ENCODE measurements around the gene TNKS1BP1. TPM values are rescaled to one million over a fixed set of nuclear protein-coding genes. Genes with fewer than 3 reads are reported as not detected.

TNKS1BP1 gene
- total RNA-seq, 2 experiments from 2014 or later, result 12.9 to 13.2 TPM

DNA sequence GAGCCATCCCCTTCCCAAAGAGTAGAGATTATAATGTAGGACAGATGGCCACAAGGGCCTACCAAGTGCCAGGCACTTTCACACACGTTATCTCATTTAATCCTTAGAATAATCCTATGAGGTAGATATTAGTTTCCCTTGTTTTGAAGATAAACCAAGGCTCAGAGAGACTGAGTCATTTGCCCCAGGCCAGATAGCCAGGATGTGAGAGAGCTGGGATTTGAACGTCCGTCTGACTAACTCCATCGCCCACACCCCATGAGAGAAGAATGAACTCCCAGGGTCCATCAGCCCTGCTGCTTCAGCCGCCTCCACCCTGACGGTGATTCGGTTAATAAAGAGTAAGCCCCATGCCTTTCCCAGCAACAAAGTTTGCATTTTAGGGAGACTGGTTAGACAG is 45.5 kb upstream of the TNKS1BP1 start:
- DNase-seq (no peak), ATAC-seq (ENCODE audit: poor library complexity) (no peak)
- H3K9me3 ChIP-seq (ENCODE audit: control insufficient read depth in 1 of 2, insufficient read depth in 1 of 2, low read length in 2 of 2), result no peaks in the 10 kb centered on the region
- Mint-ChIP-seq H3K36me3 (ENCODE audit: low read depth) (no peaks in the 10 kb centered on the region), H3K9me3 (no peaks in the 10 kb centered on the region), H3K4me1 (ENCODE audit: low read depth) (no peaks in the 10 kb centered on the region), H3K4me3 (no peak overlapping the region), H3K27me3 (peaks cover 4% of the 10 kb centered on the region), H3K27ac (no peak overlapping the region)
- H3K4me1 ChIP-seq (ENCODE audit: insufficient read depth, low read length), result no peaks in the 10 kb centered on the region
- ChIA-PET CTCF (no interaction called here), POLR2A (no interaction called here)
- H3K27me3 ChIP-seq (ENCODE audit: control insufficient read depth in 1 of 2, insufficient read depth in 2 of 2, low read length in 2 of 2), result no peaks in the 10 kb centered on the region
- no peak overlapping the region for H3K27ac ChIP-seq (ENCODE audit: low read depth in 1 of 2, low read length in 2 of 2)
- intact Hi-C loops (cut with DNase I, micrococcal nuclease), result no loop called here
- no peaks in the 10 kb centered on the region for H3K36me3 ChIP-seq (ENCODE audit: insufficient read depth, low read length)
- H3K4me3 ChIP-seq (ENCODE audit: low read length), result no peak overlapping the region
- TF ChIP-seq, protein P1, sequence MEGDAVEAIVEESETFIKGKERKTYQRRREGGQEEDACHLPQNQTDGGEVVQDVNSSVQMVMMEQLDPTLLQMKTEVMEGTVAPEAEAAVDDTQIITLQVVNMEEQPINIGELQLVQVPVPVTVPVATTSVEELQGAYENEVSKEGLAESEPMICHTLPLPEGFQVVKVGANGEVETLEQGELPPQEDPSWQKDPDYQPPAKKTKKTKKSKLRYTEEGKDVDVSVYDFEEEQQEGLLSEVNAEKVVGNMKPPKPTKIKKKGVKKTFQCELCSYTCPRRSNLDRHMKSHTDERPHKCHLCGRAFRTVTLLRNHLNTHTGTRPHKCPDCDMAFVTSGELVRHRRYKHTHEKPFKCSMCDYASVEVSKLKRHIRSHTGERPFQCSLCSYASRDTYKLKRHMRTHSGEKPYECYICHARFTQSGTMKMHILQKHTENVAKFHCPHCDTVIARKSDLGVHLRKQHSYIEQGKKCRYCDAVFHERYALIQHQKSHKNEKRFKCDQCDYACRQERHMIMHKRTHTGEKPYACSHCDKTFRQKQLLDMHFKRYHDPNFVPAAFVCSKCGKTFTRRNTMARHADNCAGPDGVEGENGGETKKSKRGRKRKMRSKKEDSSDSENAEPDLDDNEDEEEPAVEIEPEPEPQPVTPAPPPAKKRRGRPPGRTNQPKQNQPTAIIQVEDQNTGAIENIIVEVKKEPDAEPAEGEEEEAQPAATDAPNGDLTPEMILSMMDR (IDR thresholded peaks at IDR 0.05), result no peak

DNA sequence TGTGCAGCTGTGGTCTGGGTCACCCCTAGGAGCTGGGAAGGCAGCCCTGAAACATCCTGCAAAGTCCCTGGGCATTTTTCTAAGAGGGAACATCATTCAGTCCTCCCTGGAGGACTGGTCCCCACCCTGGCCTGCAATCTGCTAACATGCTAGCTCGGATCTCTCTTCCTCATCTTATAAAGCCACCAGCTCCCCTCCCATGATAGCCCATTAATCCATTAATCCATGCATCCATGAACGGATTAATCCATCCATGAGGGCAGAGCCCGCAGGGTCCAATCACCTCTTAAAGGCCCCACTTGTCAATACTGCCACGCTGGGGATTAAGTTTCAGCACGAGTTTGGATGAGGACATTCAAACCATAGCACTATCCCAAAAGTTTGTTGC is 44.1 kb upstream of the TNKS1BP1 start:
- no peak overlapping the region for H3K4me3 ChIP-seq (ENCODE audit: low read length)
- H3K9me3 ChIP-seq (ENCODE audit: control insufficient read depth in 1 of 2, insufficient read depth in 1 of 2, low read length in 2 of 2), result no peaks in the 10 kb centered on the region
- intact Hi-C loops (cut with DNase I, micrococcal nuclease), result no loop called here
- ATAC-seq (ENCODE audit: poor library complexity) (no peak), DNase-seq (no peak)
- Mint-ChIP-seq H3K9me3 (no peaks in the 10 kb centered on the region), H3K27ac (no peak overlapping the region), H3K4me1 (ENCODE audit: low read depth) (no peaks in the 10 kb centered on the region), H3K36me3 (ENCODE audit: low read depth) (no peaks in the 10 kb centered on the region), H3K27me3 (peaks cover 4% of the 10 kb centered on the region), H3K4me3 (no peak overlapping the region)
- ChIA-PET POLR2A (no interaction called here), CTCF (no interaction called here)
- H3K27ac ChIP-seq (ENCODE audit: low read depth in 1 of 2, low read length in 2 of 2), result no peak overlapping the region
- H3K4me1 ChIP-seq (ENCODE audit: insufficient read depth, low read length), result no peaks in the 10 kb centered on the region
- TF ChIP-seq, protein P1 (IDR thresholded peaks at IDR 0.05), result no peak
- no peaks in the 10 kb centered on the region for H3K27me3 ChIP-seq (ENCODE audit: control insufficient read depth in 1 of 2, insufficient read depth in 2 of 2, low read length in 2 of 2)
- H3K36me3 ChIP-seq (ENCODE audit: insufficient read depth, low read length), result no peaks in the 10 kb centered on the region

GRCh38 chr11:57368106-57368844 is 43.5 kb upstream of the TNKS1BP1 start:
- POLR2A ChIA-PET, result no interaction called here
- Mint-ChIP-seq H3K27me3 (peaks cover 4% of the 10 kb centered on the region), H3K9me3 (no peaks in the 10 kb centered on the region), H3K27ac (no peak overlapping the region), H3K36me3 (ENCODE audit: low read depth) (no peaks in the 10 kb centered on the region), H3K4me1 (ENCODE audit: low read depth) (no peaks in the 10 kb centered on the region), H3K4me3 (no peak overlapping the region)
- no peaks in the 10 kb centered on the region for H3K27me3 ChIP-seq (ENCODE audit: control insufficient read depth in 1 of 2, insufficient read depth in 2 of 2, low read length in 2 of 2)
- ATAC-seq (ENCODE audit: poor library complexity) (no peak), DNase-seq (no peak)
- intact Hi-C loops (cut with DNase I, micrococcal nuclease), result no loop called here
- CTCF ChIA-PET, result no interaction called here
- H3K27ac ChIP-seq (ENCODE audit: low read depth in 1 of 2, low read length in 2 of 2), result no peak overlapping the region
- H3K4me1 ChIP-seq (ENCODE audit: insufficient read depth, low read length), result no peaks in the 10 kb centered on the region
- H3K36me3 ChIP-seq (ENCODE audit: insufficient read depth, low read length), result no peaks in the 10 kb centered on the region
- H3K4me3 ChIP-seq (ENCODE audit: low read length), result no peak overlapping the region
- peaks cover 0 to 2% of the 10 kb centered on the region in 2 experiments for H3K9me3 ChIP-seq (ENCODE audit: control insufficient read depth in 1 of 2, insufficient read depth in 1 of 2, low read length in 2 of 2)
- TF ChIP-seq, protein P1 (IDR thresholded peaks at IDR 0.05), result no peak

All from CD4-positive, alpha-beta T cell (primary cell).